ENCODE data around the gene AIFM3. TPM values are rescaled to one million over a fixed set of nuclear protein-coding genes. Genes with fewer than 3 reads are reported as not detected.

Gene AIFM3
- total RNA-seq, 2 donors from 2014 or later = 126 to 184 TPM

- intact Hi-C loops (cut with DNase I, micrococcal nuclease) = no loop called here
- DNase-seq = peak; percentile 83 to 88
- ATAC-seq = peak; percentile 78
Observed at GRCh38 chr22:20981787-20982562, 14.9 kb downstream of the AIFM3 start, which contains the start of gene LZTR1. TSS of gene LZTR1 (plus strand) at chr22:20982297. CDS start at chr22:20982372, 75 bp downstream.

- ATAC-seq (peak; percentile 16), DNase-seq (no peak)
- intact Hi-C loops (cut with DNase I, micrococcal nuclease) = no loop called here
Observed at GRCh38 chr22:20982563-20982882, 15.5 kb downstream of the AIFM3 start.

- intact Hi-C loops (cut with DNase I, micrococcal nuclease) = no loop called here
- DNase-seq (no peak), ATAC-seq (no peak)
Observed at GRCh38 chr22:20983081-20983771, 16.2 kb downstream of the AIFM3 start.

GRCh38 chr22:20985720-20986119, 18.7 kb downstream of the AIFM3 start:
- intact Hi-C loops (cut with DNase I, micrococcal nuclease) = no loop called here
- ATAC-seq = no peak
- no peak for DNase-seq

- intact Hi-C loops (cut with DNase I, micrococcal nuclease) = no loop called here
- DNase-seq (no peak), ATAC-seq (no peak)
Observed at GRCh38 chr22:20986365-20986764, 19.3 kb downstream of the AIFM3 start.

- DNase-seq (no peak), ATAC-seq (no peak)
- intact Hi-C loops (cut with DNase I, micrococcal nuclease) = no loop called here
Observed at GRCh38 chr22:20987375-20987774, 20.3 kb downstream of the AIFM3 start.

GRCh38 chr22:20988573-20989322, 21.7 kb downstream of the AIFM3 start:
- no peak for DNase-seq
- intact Hi-C loops (cut with DNase I, micrococcal nuclease) = no loop called here
- ATAC-seq = no peak

GRCh38 chr22:20989323-20990138, 22.5 kb downstream of the AIFM3 start:
- intact Hi-C loops (cut with DNase I, micrococcal nuclease) = no loop called here
- DNase-seq (no peak), ATAC-seq (no peak)

GRCh38 chr22:20990184-20991180, 23.4 kb downstream of the AIFM3 start:
- ATAC-seq (no peak), DNase-seq (no peak)
- intact Hi-C loops (cut with DNase I, micrococcal nuclease) = no loop called here

GRCh38 chr22:20991252-20992055, 24.4 kb downstream of the AIFM3 start:
- DNase-seq (no peak), ATAC-seq (no peak)

GRCh38 chr22:20992056-20992442, 25.0 kb downstream of the AIFM3 start:
- intact Hi-C loops (cut with DNase I, micrococcal nuclease) = no loop called here
- ATAC-seq (no peak), DNase-seq (no peak)

More at GRCh38 chr22:20991252-20992055, 24.4 kb downstream of the AIFM3 start:
- intact Hi-C loops (cut with DNase I, micrococcal nuclease) = no loop called here

GRCh38 chr22:20992456-20993303, 25.6 kb downstream of the AIFM3 start:
- intact Hi-C loops (cut with DNase I, micrococcal nuclease) = no loop called here
- no peak for DNase-seq
- no peak for ATAC-seq

- intact Hi-C loops (cut with DNase I, micrococcal nuclease) = no loop called here
- ATAC-seq = no peak
- no peak for DNase-seq
Observed at GRCh38 chr22:20993304-20994127, 26.5 kb downstream of the AIFM3 start.

- DNase-seq (no peak), ATAC-seq (no peak)
- intact Hi-C loops (cut with DNase I, micrococcal nuclease) = no loop called here
Observed at GRCh38 chr22:20994128-20994901, 27.3 kb downstream of the AIFM3 start.

- DNase-seq (no peak), ATAC-seq (no peak)
- intact Hi-C loops (cut with DNase I, micrococcal nuclease) = no loop called here
Observed at GRCh38 chr22:20994902-20995241, 27.8 kb downstream of the AIFM3 start.
